GM19023 (cell line): ENCODE data around the gene PCCA.
"Not testable (repeated sequence)": the region's sequence is repeated elsewhere in the genome, so short reads cannot be mapped to it uniquely, and the experiment has no call there.

Experiments used
- ATAC-seq: cut with Tn5 transposase; IDR thresholded peaks from one replicate; pipeline ENCODE4 v1.9.1; 2021; ENCODE audit warnings: mild to moderate bottlenecking, moderate library complexity; ENCODE audit not compliant: unreplicated experiment

PCCA gene

GRCh38 chr13:100563779-100564178 is 474.9 kb downstream of the PCCA start:
- ATAC-seq = no peak

- ATAC-seq = no peak
Measured at GRCh38 chr13:100564444-100565223, 475.7 kb downstream of the PCCA start.

GRCh38 chr13:100565286-100565685 is 476.4 kb downstream of the PCCA start:
- ATAC-seq = no peak

- ATAC-seq = no peak
Measured at GRCh38 chr13:100566543-100566942, 477.6 kb downstream of the PCCA start.

GRCh38 chr13:100573121-100573520 is 484.2 kb downstream of the PCCA start:
- peak; percentile 89 for ATAC-seq

- ATAC-seq = not testable (repeated sequence)
Measured at GRCh38 chr13:100577239-100577638, 488.3 kb downstream of the PCCA start.
